ENCODE results near the gene CLCN5. TPM values are rescaled to one million over a fixed set of nuclear protein-coding genes. Genes with fewer than 3 reads are reported as not detected.
"Not testable (repeated sequence)": the region's sequence is repeated elsewhere in the genome, so short reads cannot be mapped to it uniquely, and the experiment has no call there.

Gene CLCN5
- total RNA-seq, 4 donors from 2014 or later, result 5.7 to 9.8 (median 7.4) TPM

GRCh38 chrX:49999087-49999486 lies 76.7 kb downstream of the CLCN5 start:
- Histone ChIP-seq H3K9me3 (no peaks in the 10 kb centered on the region), H3K4me1 (no peaks in the 10 kb centered on the region), H3K36me3 (no peaks in the 10 kb centered on the region), H3K27me3 (peaks cover 0 to 4% of the 10 kb centered on the region in 2 donors), H3K4me3 (no peak overlapping the region), H3K27ac (no peak overlapping the region)
- WGBS, 2 donors, result 90 to 91% methylated on average over 3 of the region's 3 CpGs
- DNase-seq (ENCODE audit: low spot score in 2 of 2), result no peak
- no peak for TF ChIP-seq EP300 (IDR thresholded peaks at IDR 0.05)

GRCh38 chrX:50000937-50001542 lies 78.6 kb downstream of the CLCN5 start:
- H3K4me3 ChIP-seq, result no peak overlapping the region
- TF ChIP-seq CTCF (IDR thresholded peaks at IDR 0.05) (no peak), EP300 (IDR thresholded peaks at IDR 0.05) (no peak), POLR2A (IDR thresholded peaks at IDR 0.05) (no peak)
- H3K4me1 ChIP-seq, result no peaks in the 10 kb centered on the region
- DNase-seq (ENCODE audit: low spot score in 2 of 2), result no peak
- peaks cover 0 to 4% of the 10 kb centered on the region in 2 donors for H3K27me3 ChIP-seq
- H3K27ac ChIP-seq, result no peak overlapping the region
- no peaks in the 10 kb centered on the region for H3K9me3 ChIP-seq
- H3K36me3 ChIP-seq, result no peaks in the 10 kb centered on the region

GRCh38 chrX:50002067-50002714 lies 79.8 kb downstream of the CLCN5 start:
- Histone ChIP-seq H3K9me3 (no peaks in the 10 kb centered on the region), H3K4me1 (no peaks in the 10 kb centered on the region), H3K27ac (no peak overlapping the region), H3K4me3 (no peak overlapping the region), H3K27me3 (peaks cover 0 to 4% of the 10 kb centered on the region in 2 donors), H3K36me3 (no peaks in the 10 kb centered on the region)
- WGBS, 2 donors, result 73% methylated on average over 2 of the region's 2 CpGs
- no peak for DNase-seq (ENCODE audit: low spot score in 2 of 2)
- TF ChIP-seq EP300 (IDR thresholded peaks at IDR 0.05) (no peak), CTCF (IDR thresholded peaks at IDR 0.05) (no peak), POLR2A (IDR thresholded peaks at IDR 0.05) (no peak)

GRCh38 chrX:50003467-50003866 lies 81.1 kb downstream of the CLCN5 start:
- 87 to 89% methylated on average over 4 of the region's 4 CpGs for WGBS, 2 donors
- Histone ChIP-seq H3K4me3 (no peak overlapping the region), H3K27me3 (peaks cover 0 to 4% of the 10 kb centered on the region in 2 donors), H3K36me3 (no peaks in the 10 kb centered on the region), H3K9me3 (no peaks in the 10 kb centered on the region), H3K27ac (no peak overlapping the region), H3K4me1 (no peaks in the 10 kb centered on the region)
- TF ChIP-seq CTCF (IDR thresholded peaks at IDR 0.05) (no peak), POLR2A (IDR thresholded peaks at IDR 0.05) (no peak), EP300 (IDR thresholded peaks at IDR 0.05) (no peak)
- DNase-seq (ENCODE audit: low spot score in 2 of 2), result no peak

- Histone ChIP-seq H3K27ac (no peak overlapping the region), H3K9me3 (no peaks in the 10 kb centered on the region), H3K27me3 (peaks cover 0 to 4% of the 10 kb centered on the region in 2 donors), H3K4me3 (no peak overlapping the region), H3K4me1 (no peaks in the 10 kb centered on the region), H3K36me3 (no peaks in the 10 kb centered on the region)
- no peak for TF ChIP-seq POLR2A (IDR thresholded peaks at IDR 0.05)
- no peak for TF ChIP-seq EP300 (IDR thresholded peaks at IDR 0.05)
- TF ChIP-seq CTCF (IDR thresholded peaks at IDR 0.05), result no peak
- no peak for DNase-seq (ENCODE audit: low spot score in 2 of 2)
- 75 to 100% methylated on average over 2 of the region's 2 CpGs for WGBS, 2 donors
Measured at GRCh38 chrX:50003927-50004326, 81.5 kb downstream of the CLCN5 start.

- not testable (repeated sequence) for H3K27ac ChIP-seq; H3K27me3 ChIP-seq; H3K4me1 ChIP-seq; H3K9me3 ChIP-seq; DNase-seq (ENCODE audit: low spot score in 2 of 2); H3K36me3 ChIP-seq; H3K4me3 ChIP-seq
- 64 to 66% methylated on average over 5 of the region's 5 CpGs for WGBS, 2 donors
Measured at GRCh38 chrX:50025591-50025990, 103.2 kb downstream of the CLCN5 start.
